Smooth muscle cell (in vitro differentiated cells): ENCODE data around the gene SLC22A7. TPM values are rescaled to one million over a fixed set of nuclear protein-coding genes. Genes with fewer than 3 reads are reported as not detected.

Source experiments
- DNase-seq: peaks from one replicate; lab custom pipeline; 2025; ENCODE audit not compliant: unreplicated experiment; lab: John Stamatoyannopoulos, UW
- H2AFZ ChIP-seq: fragments of 200-600 bp; sonication (generic); 2 replicates; pipeline ENCODE4 v1.6.0; 2016; ENCODE audit warnings: antibody characterized with exemption, low read depth, mild to moderate bottlenecking
- H3F3A ChIP-seq: fragments of 200-600 bp; sonication (generic); 2 replicates; pipeline ENCODE4 v1.6.0; 2017; ENCODE audit warnings: antibody characterized with exemption, low read depth
- H3K27ac ChIP-seq: fragments of 200-600 bp; sonication (generic); 2 replicates; pipeline ENCODE4 v1.5.1; 2016; ENCODE audit warnings: low read depth, mild to moderate bottlenecking
- H3K27me3 ChIP-seq: fragments of 200-600 bp; sonication (generic); 2 replicates; pipeline ENCODE4 v1.6.1; 2016; ENCODE audit warnings: low read depth, mild to moderate bottlenecking
- H3K36me3 ChIP-seq: fragments of 200-600 bp; sonication (generic); 2 replicates; pipeline ENCODE4 v1.5.1; 2016; ENCODE audit warnings: low read depth
- H3K4me1 ChIP-seq: fragments of 200-600 bp; sonication (generic); 2 replicates; pipeline ENCODE4 v1.5.1; 2016; ENCODE audit warnings: low read depth
- H3K4me2 ChIP-seq: fragments of 200-600 bp; sonication (generic); 2 replicates; pipeline ENCODE4 v1.6.0; 2016; ENCODE audit warnings: mild to moderate bottlenecking
- H3K4me3 ChIP-seq: fragments of 200-600 bp; sonication (generic); 2 replicates; pipeline ENCODE4 v1.5.1; 2016; ENCODE audit warnings: mild to moderate bottlenecking
- H3K79me2 ChIP-seq: fragments of 200-600 bp; sonication (generic); 2 replicates; pipeline ENCODE4 v1.6.0; 2016; ENCODE audit warnings: low read depth, mild to moderate bottlenecking
- H3K9ac ChIP-seq: fragments of 200-600 bp; sonication (generic); 2 replicates; pipeline ENCODE4 v1.6.0; 2016; ENCODE audit warnings: low read depth
- H3K9me3 ChIP-seq: fragments of 200-600 bp; sonication (generic); replicated peaks from 2 replicates; pipeline ENCODE4 v1.5.1; 2016; ENCODE audit warnings: low read depth
- H4K20me1 ChIP-seq: fragments of 200-600 bp; sonication (generic); 2 replicates; pipeline ENCODE4 v1.6.0; 2016; ENCODE audit warnings: low read depth
- WGBS: methylation state at CpG from one replicate; pipeline ENCODE4 v1.1.7; 2016; ENCODE audit warnings: low lambda C conversion rate; 5-methylcytosine and 5-hydroxymethylcytosine counted together
- polyA plus RNA-seq: library from polyadenylated mRNA; unstranded; fragments of >200 nt; fragmentation: Nextera tagmentation; extraction: Ambion mirVana; gene quantifications from 2 replicates; pipeline ENCODE4 v1.2.1, GENCODE V29; 2016
- total RNA-seq: library from RNA; depleted of rRNA; stranded (reverse); fragments of >200 nt; gene quantifications from 2 replicates; pipeline ENCODE4 v1.2.3, GENCODE V29; 2014
- TF ChIP-seq, protein P1 (sequence below): fragments of 200-600 bp; sonication (generic); IDR thresholded peaks from 2 replicates; pipeline ENCODE4 v1.5.1; 2017; ENCODE audit warnings: borderline replicate concordance, mild to moderate bottlenecking, antibody characterized with exemption; ENCODE audit not compliant: insufficient read depth, poor library complexity, severe bottlenecking

Gene SLC22A7
- total and polyA plus RNA-seq, 2 experiments from 2014 or later = not detected

DNA sequence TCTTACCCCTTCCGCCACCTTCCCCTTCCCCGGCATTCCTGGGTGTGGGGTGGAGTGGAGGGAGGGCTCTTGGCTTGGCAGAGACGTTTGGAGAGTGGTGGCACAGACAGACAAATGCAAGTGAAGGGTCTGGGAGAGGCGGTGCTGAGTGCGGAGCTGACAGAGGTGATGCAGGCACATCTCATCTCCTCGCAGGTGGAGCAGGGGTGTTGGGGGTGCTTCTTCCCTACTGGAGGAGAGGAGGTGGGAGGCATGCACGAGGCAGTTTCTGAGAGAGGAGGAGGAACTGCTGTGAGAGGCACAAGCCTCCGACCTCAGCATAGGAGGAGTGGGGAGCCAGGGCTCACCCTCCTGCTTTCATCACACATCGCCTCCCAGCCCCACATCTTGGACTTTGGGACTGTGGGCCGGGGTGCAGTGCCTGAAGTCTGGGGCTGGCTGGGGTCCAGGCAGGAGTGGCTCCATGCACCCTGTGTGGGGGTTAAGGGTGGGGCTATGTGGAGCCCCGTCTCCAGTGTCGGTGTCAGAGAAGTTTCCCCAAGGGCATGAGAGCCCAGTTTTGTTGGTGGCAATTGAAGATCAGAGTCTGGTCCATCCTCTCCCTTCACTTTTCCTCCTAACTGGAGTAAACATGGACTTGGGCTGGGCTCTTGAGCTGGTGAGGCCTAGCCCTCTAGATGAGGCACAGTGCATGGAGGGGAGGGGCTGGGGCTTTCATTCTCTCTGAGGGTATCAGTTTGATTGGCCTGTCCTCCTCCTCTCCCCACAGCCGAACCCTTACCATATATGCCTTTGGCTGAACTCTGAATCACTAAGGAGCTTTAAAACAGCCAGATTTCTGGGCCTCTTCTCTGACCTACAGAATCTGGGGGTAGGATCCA, 20.2 kb upstream of the SLC22A7 start:
- Histone ChIP-seq H3K4me2 (peak overlapping the region; percentile 36), H4K20me1 (no peaks in the 10 kb centered on the region), H3K27ac (peak overlapping the region; percentile 50), H3K9me3 (no peaks in the 10 kb centered on the region), H3K36me3 (no peaks in the 10 kb centered on the region), H3K4me3 (no peak overlapping the region), H3K27me3 (peaks cover 29% of the 10 kb centered on the region), H3K9ac (no peak overlapping the region), H3K79me2 (no peaks in the 10 kb centered on the region), H3K4me1 (peaks cover 17% of the 10 kb centered on the region), H3F3A (no peaks in the 10 kb centered on the region), H2AFZ (peak overlapping the region; percentile 26)
- WGBS = 86% methylated on average over 13 of the region's 13 CpGs
- DNase-seq = no peak
- TF ChIP-seq, protein P1, sequence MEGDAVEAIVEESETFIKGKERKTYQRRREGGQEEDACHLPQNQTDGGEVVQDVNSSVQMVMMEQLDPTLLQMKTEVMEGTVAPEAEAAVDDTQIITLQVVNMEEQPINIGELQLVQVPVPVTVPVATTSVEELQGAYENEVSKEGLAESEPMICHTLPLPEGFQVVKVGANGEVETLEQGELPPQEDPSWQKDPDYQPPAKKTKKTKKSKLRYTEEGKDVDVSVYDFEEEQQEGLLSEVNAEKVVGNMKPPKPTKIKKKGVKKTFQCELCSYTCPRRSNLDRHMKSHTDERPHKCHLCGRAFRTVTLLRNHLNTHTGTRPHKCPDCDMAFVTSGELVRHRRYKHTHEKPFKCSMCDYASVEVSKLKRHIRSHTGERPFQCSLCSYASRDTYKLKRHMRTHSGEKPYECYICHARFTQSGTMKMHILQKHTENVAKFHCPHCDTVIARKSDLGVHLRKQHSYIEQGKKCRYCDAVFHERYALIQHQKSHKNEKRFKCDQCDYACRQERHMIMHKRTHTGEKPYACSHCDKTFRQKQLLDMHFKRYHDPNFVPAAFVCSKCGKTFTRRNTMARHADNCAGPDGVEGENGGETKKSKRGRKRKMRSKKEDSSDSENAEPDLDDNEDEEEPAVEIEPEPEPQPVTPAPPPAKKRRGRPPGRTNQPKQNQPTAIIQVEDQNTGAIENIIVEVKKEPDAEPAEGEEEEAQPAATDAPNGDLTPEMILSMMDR = no peak

GRCh38 chr6:43278524-43279078, 19.5 kb upstream of the SLC22A7 start:
- peaks cover 22% of the 10 kb centered on the region for H3K27me3 ChIP-seq
- no peak overlapping the region for H3K4me3 ChIP-seq
- H3K79me2 ChIP-seq = no peaks in the 10 kb centered on the region
- 18% methylated on average over 4 of the region's 4 CpGs for WGBS
- H3K27ac ChIP-seq = peak overlapping the region; percentile 50
- peak overlapping the region; percentile 36 for H3K4me2 ChIP-seq
- DNase-seq = no peak
- H3K36me3 ChIP-seq = no peaks in the 10 kb centered on the region
- H4K20me1 ChIP-seq = no peaks in the 10 kb centered on the region
- H3K4me1 ChIP-seq = peaks cover 17% of the 10 kb centered on the region
- H3K9me3 ChIP-seq = no peaks in the 10 kb centered on the region
- no peaks in the 10 kb centered on the region for H3F3A ChIP-seq
- no peak overlapping the region for H3K9ac ChIP-seq
- TF ChIP-seq, protein P1 = no peak
- H2AFZ ChIP-seq = peak overlapping the region; percentile 26

DNA sequence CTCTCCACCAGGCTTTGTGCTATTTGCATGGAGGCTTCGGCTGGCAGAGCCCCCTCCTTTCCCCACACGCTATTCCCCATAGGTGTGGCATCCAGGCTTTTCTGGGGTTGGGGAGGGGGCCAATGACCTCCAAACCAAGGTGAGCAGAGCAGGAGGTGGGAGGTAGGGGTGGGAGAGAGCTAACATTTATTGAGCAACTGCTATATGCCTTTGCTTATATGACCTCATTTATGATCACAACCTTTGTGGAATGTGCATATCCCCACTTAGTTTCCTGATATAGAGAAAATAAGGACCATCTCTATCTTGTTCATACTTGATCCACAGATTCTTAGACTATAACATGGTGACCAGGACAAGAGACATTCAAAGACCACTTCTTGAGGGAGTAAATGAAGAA, 17.8 kb upstream of the SLC22A7 start:
- Histone ChIP-seq H4K20me1 (no peaks in the 10 kb centered on the region), H3F3A (no peaks in the 10 kb centered on the region), H3K36me3 (no peaks in the 10 kb centered on the region), H3K79me2 (no peaks in the 10 kb centered on the region), H3K9me3 (no peaks in the 10 kb centered on the region), H3K4me3 (no peak overlapping the region), H3K4me1 (peaks cover 17% of the 10 kb centered on the region), H3K4me2 (no peak overlapping the region), H3K9ac (no peak overlapping the region), H3K27me3 (peaks cover 10% of the 10 kb centered on the region), H3K27ac (no peak overlapping the region), H2AFZ (no peak overlapping the region)
- TF ChIP-seq, protein P1 = no peak
- WGBS = 82% methylated on average over 2 of the region's 2 CpGs
- DNase-seq = no peak
